ENCODE results near the gene DLG1.
"Not testable (repeated sequence)": the region's sequence is repeated elsewhere in the genome, so short reads cannot be mapped to it uniquely, and the experiment has no call there.

DLG1 gene

GRCh38 chr3:197068077-197068476 is 230.3 kb downstream of the DLG1 start:
- no peak for DNase-seq

DNA sequence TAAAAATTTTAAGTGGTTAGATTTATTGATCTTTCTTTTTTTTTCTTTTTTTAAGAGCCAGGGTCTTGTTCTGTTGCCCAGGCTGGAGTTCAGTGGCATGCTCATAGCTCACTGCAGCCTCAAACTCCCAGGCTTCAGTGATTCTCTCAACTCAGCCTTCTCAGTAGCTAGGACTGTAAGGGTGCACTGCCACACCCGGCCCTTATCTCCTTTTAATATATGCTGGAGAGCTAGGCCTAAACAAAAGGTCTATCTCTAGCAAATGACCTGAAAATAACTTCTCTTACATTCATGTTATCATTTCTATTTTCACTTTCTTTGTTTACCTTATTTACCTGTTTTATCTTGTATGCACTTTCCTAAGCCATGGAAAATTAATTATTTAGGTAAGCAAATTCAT is 233.6 kb downstream of the DLG1 start:
- DNase-seq: peak; percentile 62

- DNase-seq: no peak
These were observed 236.0 kb downstream of the DLG1 start for GRCh38 chr3:197062446-197062845.

DNA sequence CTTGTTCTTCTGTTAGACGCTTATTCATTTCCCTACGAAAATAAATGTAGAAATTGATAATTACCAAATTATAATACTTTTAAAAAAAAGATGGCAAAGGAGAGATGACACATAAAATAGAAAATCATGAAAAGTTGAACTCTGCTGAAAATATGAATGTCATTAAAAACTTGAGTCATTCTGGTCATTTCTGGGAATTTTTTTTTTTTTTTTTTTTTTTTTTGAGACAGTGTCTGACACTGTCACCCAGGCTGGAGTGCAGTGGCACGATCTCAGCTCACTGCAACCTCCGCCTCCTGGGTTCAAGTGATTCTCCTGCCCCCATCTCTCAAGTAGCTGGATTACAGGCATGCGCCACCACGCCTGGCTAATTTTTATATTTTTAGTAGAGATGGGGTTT is 246.8 kb downstream of the DLG1 start:
- not testable (repeated sequence) for DNase-seq

DNA sequence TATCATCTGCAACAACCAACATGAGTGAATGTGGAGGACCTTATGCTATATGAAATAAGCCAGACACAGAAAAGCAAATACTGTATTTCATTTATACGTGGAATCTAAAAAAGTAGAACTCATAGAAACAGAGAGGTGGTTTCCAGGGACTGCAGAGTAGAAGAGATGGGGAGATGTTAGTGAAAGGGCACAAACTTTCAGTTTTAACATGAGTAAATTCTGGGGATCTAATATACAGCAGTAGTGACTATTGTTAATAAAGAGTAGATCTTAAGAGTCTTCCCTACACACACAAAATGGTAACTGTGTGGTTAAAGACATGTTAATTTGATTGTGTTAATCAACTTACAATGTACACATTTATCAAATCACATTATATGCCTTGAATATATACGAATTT is 247.9 kb downstream of the DLG1 start:
- DNase-seq: no peak

DNA sequence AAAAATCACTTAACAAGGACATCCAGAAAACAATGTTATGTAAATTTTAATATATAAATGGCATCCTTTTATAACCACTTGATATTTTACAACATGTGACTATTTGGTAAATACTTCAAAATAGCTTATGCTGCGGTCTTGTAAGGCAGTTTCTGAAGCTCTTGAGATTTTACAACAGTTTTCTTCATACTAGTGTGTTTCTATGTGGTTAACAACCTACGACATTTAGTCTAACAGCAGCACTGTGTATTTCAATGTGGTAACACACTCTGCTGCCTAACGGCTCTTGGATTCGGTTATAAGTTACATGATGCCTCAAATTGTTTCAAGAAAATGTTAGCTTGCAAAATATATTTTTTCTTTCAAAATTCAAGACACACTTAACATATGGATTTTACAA is 255.9 kb downstream of the DLG1 start:
- DNase-seq: no peak

GRCh38 chr3:197041875-197042488 is 256.4 kb downstream of the DLG1 start:
- no peak for DNase-seq

- no peak for DNase-seq
These were observed 257.8 kb downstream of the DLG1 start for GRCh38 chr3:197040658-197041057.

DNA sequence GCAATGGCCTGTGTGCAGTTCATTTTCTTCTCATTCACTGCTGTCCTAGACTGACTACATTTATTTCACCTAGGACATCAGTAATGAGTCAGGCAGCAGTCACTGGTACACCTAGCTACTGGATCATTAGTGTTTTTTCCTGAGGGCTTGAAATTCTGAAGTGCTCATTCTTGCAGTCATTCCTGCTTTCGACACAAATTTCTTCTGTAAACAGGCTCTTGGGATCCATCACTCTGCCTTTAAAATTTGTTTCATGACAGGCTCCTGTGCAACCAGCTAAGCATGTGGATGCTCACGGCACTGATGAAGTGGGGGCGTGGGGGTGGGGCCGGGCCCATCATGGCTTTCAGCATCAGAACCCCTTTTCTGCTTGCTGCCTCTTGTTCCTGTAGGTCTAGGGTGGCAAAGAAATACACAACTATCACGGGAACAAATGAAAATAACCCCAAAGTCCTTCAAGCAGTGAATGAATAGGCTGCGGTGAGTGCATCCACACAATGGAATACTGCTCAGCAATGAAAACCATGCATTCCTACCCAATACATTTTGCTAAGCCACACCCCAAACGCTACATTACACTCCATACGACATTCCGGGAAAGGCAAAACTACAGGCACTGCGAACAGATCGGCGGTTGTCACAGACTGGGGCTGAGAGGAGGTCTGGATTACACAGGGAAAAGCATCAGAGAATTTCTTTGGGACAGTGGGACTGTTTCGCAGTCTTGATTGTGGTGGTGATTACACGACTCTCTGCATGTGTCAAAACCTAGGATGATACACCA is 259.5 kb downstream of the DLG1 start:
- no peak for DNase-seq

DNA sequence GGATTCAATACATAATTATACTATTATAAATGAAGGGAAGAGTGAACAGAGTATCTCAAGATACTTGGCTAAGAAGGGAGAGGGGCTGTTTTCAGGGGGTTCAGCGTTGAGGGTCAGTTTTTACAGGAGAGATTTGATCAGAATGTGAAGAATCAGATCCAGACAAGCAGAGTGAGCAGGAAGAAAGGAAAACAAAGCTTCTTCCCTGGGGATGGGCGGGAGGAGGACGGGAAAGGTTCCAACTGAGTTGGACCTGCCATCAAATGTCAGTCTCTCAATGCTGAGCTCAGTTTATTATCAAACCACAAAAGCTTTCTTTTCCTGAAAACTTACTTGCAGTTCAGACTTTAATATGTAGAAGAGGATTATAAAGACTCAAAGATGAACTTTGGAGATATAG is 262.8 kb downstream of the DLG1 start:
- DNase-seq: no peak

- DNase-seq: not testable (repeated sequence)
These were observed 263.6 kb downstream of the DLG1 start for GRCh38 chr3:197034778-197035177.

- DNase-seq: not testable (repeated sequence)
These were observed 264.6 kb downstream of the DLG1 start for GRCh38 chr3:197033764-197034163.

GRCh38 chr3:197031315-197032285 is 266.8 kb downstream of the DLG1 start:
- peak; percentile 100 for DNase-seq

DNA sequence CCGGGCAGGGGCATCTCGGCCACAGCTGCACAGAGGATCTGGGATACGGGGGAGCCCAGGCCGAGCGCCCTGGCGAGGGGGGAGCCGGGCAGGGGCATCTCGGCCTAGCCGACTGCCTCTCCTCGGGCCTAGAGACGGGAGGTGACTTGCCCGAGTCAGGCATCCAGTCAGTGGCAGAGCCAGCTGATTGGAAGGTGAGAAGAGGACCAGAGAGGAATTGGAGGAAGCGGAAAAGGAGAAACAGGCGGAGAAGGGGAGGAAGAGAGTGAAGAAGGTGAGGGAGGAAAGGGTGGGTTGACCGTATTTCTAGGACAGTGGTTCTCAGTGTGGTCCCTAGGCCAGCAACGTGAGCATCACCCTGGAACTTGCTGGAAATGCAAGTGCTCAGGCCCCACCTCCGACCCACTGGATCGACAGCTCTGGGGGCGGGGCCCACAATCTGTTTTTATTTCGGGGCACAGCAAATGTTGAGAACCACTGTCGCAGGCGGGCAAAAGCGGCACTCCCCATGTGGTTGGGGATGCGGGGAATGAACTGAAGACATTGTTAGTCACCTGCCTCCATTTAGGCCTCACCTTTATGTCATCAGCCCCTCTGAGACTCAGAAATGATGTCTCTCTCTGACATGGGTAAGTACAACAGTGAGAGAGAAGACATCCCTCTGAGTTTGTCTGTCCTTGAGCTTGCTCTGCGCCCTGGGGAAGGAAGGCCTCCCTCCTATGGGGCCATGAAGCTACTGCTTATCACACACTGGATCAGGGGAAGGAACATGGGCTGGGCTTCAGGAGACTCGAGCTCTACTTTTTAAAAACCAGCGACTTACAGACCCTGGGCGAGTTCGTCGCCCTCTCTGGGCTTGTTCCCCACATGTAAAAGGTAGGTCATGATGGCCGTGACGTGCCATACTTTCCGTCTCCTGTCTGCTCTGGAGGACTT is 267.8 kb downstream of the DLG1 start:
- no peak for DNase-seq

DNA sequence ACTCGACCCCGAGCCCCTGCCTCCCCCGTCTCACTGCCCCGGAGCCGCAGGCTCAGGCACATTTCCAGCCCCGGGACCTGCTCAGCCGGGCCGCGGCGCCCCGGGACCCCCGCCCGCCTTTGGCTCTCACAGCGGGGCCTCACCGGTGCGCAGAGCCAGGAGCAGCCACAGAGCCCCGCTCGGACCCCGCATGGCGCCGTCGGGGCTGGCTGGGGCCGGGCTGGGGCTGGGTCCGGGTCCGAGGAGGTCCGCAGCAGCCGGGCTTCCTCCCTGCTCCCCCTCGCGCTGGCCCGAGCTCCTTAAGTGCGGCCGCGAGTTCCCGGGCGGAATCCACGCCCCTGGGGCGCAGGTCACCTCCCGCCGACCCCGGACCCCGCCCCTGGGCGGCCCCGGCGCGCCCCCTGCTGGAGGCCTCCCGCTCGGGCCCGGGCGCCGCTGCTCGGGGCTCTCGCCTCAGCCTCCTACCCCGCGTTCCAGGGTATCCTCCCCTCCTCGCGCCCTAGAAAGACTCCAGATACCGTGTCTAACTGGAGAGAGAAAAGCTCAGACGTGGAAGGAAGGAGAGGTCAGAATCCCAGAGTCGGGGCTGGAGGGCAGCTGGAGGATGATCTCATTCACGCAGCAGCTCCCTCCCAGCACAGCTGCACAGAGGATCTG is 268.8 kb downstream of the DLG1 start, which contains the start of gene MELTF:
MELTF (minus strand) TSS at position 307 of the 657 bp plus-strand sequence; CDS start at position 192, 115 bp downstream.
- peak; percentile 55 for DNase-seq

DNA sequence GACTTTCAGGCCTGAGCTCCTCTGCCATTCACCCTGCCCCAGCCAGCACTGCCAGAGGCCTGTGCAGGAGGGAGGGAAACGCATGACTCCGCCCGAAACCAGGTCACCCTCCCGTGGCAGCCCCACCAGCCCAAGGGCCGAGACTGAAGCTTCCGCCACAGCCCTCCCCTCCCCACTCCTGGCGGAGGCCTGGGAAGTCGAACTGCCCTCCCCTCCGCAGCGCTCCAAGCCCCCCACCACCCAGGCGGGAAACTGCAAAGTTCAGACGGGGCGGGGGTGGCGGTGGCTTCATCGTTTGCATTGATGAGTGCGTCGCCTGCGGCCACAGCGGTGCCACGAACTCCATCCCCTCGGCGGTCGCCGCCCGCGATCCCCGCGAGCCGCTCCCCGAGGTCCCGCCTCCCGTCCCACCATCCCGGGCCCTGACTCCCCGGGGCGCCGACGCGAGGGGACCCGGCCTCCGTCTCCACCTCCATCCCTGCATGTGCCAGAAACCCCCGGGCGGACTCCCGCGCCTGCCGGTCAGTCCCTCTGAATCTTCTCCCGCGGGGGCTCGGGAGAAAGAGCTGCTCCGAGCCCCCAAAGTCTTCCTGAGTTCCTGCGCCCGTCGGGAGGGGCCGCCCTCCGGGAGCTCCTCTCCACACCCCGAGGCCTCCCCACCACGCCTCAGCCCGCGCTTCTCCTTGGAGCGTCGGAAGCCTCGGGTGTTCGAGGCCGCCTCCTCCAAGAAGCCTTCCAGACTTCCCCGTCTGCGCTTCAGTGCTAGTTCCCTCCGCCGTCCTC is 269.5 kb downstream of the DLG1 start:
- DNase-seq: no peak

- no peak for DNase-seq
These were observed 270.3 kb downstream of the DLG1 start for GRCh38 chr3:197027896-197028727.

GRCh38 chr3:197027151-197027895 is 271.1 kb downstream of the DLG1 start:
- DNase-seq: no peak

DNA sequence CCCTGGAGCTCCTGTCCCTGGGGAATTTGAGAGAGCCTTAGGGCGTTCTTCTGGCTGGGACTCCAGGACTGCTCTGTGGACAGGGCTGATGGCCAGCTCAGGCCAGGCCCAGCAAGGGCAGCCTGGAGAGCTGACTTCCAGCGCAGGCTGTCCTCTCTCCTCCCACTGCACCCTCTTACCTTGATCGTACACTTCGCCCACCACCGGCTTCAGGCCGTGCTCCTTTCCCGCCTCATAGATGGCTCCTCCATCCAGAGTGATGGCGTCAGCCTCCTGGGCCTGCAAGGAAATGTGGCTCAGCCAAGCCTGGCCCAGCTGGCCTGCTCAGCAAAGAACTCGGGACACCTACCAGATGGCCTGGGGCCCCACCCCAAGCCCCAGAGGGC is 271.9 kb downstream of the DLG1 start:
- no peak for DNase-seq
